Glutamatergic neuron (in vitro differentiated cells): Measurements from ENCODE around the gene CCDC157. TPM values are rescaled to one million over a fixed set of nuclear protein-coding genes. Genes with fewer than 3 reads are reported as not detected.

Experiments used
- DNase-seq: peaks from one replicate; pipeline ENCODE4 v3.0.0; 2022
- H3K27ac Mint-ChIP-seq: one replicate; pipeline ENCODE4 v1.8.0; 2020; ENCODE audit warnings: mild to moderate bottlenecking, mixed read lengths, inconsistent platforms; ENCODE audit not compliant: unreplicated experiment
- H3K27me3 Mint-ChIP-seq: one replicate; pipeline ENCODE4 v1.8.0; 2020; ENCODE audit warnings: mild to moderate bottlenecking, moderate library complexity, mixed read lengths, inconsistent platforms; ENCODE audit not compliant: unreplicated experiment
- H3K36me3 Mint-ChIP-seq: one replicate; pipeline ENCODE4 v1.8.0; 2020; ENCODE audit warnings: mild to moderate bottlenecking, mixed read lengths, inconsistent platforms; ENCODE audit not compliant: unreplicated experiment
- H3K4me1 Mint-ChIP-seq: one replicate; pipeline ENCODE4 v1.8.0; 2020; ENCODE audit warnings: mild to moderate bottlenecking, low read depth, mixed read lengths, inconsistent platforms; ENCODE audit not compliant: unreplicated experiment
- H3K4me3 Mint-ChIP-seq: one replicate; pipeline ENCODE4 v1.8.0; 2020; ENCODE audit warnings: mild to moderate bottlenecking, mixed read lengths, inconsistent platforms; ENCODE audit not compliant: unreplicated experiment
- H3K9me3 Mint-ChIP-seq: one replicate; pipeline ENCODE4 v1.8.0; 2020; ENCODE audit warnings: mild to moderate bottlenecking, moderate library complexity, mixed read lengths, inconsistent platforms; ENCODE audit not compliant: unreplicated experiment
- total RNA-seq: library from RNA; stranded (reverse); fragmentation: NEBNext Ultra II Directional; extraction: Animal tissue kit (Norgen Biotek cat#: 25700); gene quantifications from one replicate; pipeline ENCODE4 v1.2.1, GENCODE V29; 2021; ENCODE audit not compliant: unreplicated experiment
- TF ChIP-seq, protein P1 (sequence below): fragments of 200-600 bp; sonication (generic); IDR thresholded peaks from one replicate; pipeline ENCODE4 v1.5.0; 2021; ENCODE audit not compliant: partially characterized antibody, unreplicated experiment

The CCDC157 gene
- total RNA-seq, 1 donor from 2014 or later = 6.2 TPM

- Mint-ChIP-seq H3K9me3 (no peaks in the 10 kb centered on the region), H3K4me3 (no peak overlapping the region), H3K36me3 (peaks cover 4% of the 10 kb centered on the region), H3K27me3 (peaks cover 3% of the 10 kb centered on the region), H3K4me1 (no peaks in the 10 kb centered on the region), H3K27ac (no peak overlapping the region)
- TF ChIP-seq, protein P1, sequence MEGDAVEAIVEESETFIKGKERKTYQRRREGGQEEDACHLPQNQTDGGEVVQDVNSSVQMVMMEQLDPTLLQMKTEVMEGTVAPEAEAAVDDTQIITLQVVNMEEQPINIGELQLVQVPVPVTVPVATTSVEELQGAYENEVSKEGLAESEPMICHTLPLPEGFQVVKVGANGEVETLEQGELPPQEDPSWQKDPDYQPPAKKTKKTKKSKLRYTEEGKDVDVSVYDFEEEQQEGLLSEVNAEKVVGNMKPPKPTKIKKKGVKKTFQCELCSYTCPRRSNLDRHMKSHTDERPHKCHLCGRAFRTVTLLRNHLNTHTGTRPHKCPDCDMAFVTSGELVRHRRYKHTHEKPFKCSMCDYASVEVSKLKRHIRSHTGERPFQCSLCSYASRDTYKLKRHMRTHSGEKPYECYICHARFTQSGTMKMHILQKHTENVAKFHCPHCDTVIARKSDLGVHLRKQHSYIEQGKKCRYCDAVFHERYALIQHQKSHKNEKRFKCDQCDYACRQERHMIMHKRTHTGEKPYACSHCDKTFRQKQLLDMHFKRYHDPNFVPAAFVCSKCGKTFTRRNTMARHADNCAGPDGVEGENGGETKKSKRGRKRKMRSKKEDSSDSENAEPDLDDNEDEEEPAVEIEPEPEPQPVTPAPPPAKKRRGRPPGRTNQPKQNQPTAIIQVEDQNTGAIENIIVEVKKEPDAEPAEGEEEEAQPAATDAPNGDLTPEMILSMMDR = no peak
- DNase-seq = no peak
Measured at GRCh38 chr22:30332994-30333706, 23.7 kb upstream of the CCDC157 start.

GRCh38 chr22:30333707-30334087, 23.1 kb upstream of the CCDC157 start:
- Mint-ChIP-seq H3K4me1 (no peaks in the 10 kb centered on the region), H3K4me3 (no peak overlapping the region), H3K9me3 (no peaks in the 10 kb centered on the region), H3K27me3 (peaks cover 3% of the 10 kb centered on the region), H3K27ac (no peak overlapping the region), H3K36me3 (peaks cover 4% of the 10 kb centered on the region)
- DNase-seq = no peak
- TF ChIP-seq, protein P1 = no peak

DNA sequence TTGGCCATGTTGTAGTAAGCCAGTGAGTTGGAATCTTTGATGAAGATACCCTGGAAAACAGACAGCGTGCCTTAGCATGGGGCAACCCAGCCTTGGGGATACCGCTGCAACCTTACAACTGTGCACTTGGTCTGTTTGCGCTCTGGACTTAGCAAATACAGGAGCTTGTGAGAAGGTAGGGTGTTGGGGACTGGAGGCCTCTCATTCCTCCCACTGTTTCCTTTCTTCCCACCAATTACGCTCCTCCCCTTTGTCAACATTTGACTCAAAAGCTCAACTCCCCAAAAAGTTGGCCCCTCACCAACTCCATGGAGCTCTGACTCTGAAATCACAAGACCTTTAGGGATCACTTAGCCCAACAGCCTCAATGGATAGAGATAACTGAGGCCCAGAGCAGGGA, 22.2 kb upstream of the CCDC157 start:
- no peak overlapping the region for H3K27ac Mint-ChIP-seq
- H3K9me3 Mint-ChIP-seq = no peaks in the 10 kb centered on the region
- TF ChIP-seq, protein P1 = no peak
- DNase-seq = no peak
- H3K27me3 Mint-ChIP-seq = peaks cover 3% of the 10 kb centered on the region
- H3K36me3 Mint-ChIP-seq = peaks cover 4% of the 10 kb centered on the region
- no peak overlapping the region for H3K4me3 Mint-ChIP-seq
- H3K4me1 Mint-ChIP-seq = no peaks in the 10 kb centered on the region

- TF ChIP-seq, protein P1 = no peak
- Mint-ChIP-seq H3K9me3 (no peaks in the 10 kb centered on the region), H3K27me3 (no peaks in the 10 kb centered on the region), H3K27ac (no peak overlapping the region), H3K36me3 (peaks cover 4% of the 10 kb centered on the region), H3K4me3 (no peak overlapping the region), H3K4me1 (no peaks in the 10 kb centered on the region)
- DNase-seq = no peak
Measured at GRCh38 chr22:30335236-30335635, 21.6 kb upstream of the CCDC157 start.

DNA sequence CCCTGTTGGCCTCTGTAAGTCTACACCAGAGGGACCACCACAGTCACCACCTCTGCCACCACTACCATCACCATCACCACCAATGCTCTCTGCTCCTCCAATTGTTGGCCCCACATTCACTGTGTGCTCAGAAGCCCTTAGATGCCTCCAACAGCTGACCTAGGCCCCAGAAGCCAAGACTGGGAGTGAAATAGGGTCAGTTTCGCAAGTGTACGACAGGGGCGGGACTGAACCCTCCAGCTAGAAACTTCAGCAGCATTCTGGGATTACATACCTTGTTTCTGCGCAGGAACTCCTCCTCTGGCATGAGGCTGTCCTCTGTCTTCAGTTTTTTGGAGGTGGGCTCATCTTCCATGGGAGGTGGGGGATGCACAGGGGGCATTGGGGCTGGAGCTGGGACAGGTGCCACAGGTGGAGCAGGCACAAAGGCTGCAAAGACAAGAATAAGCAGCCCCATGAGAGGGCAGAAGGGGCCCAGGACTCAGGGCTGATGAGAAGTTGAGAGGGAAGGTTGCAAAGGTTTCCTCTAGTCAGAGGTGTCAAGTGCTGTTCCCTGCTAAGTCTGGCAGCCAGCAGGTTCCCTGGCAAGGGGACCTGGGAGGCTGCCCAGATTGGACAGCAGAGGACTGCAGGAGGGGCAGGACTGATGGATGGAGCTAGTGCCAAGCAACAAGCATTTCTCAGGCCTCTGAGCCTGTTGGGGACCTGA, 19.9 kb upstream of the CCDC157 start:
- no peak for DNase-seq
- no peak overlapping the region for H3K4me3 Mint-ChIP-seq
- TF ChIP-seq, protein P1 = no peak
- no peaks in the 10 kb centered on the region for H3K36me3 Mint-ChIP-seq
- no peak overlapping the region for H3K27ac Mint-ChIP-seq
- no peaks in the 10 kb centered on the region for H3K27me3 Mint-ChIP-seq
- no peaks in the 10 kb centered on the region for H3K9me3 Mint-ChIP-seq
- no peaks in the 10 kb centered on the region for H3K4me1 Mint-ChIP-seq
